Measurements from ENCODE around the gene DGKK. TPM values are rescaled to one million over a fixed set of nuclear protein-coding genes. Genes with fewer than 3 reads are reported as not detected.

Gene DGKK
- not detected in 2 replicates for total RNA-seq

GRCh38 chrX:50470103-50471031 lies at the start of gene DGKK:
DGKK (minus strand) TSS chrX:50470825; CDS start chrX:50470678, 147 bp downstream.
- DNase-seq (ENCODE audit: low read depth in 2 of 2), result no peak

- DNase-seq (ENCODE audit: low read depth in 2 of 2), result no peak
Measured at GRCh38 chrX:50514811-50515210, 44.2 kb upstream of the DGKK start.

GRCh38 chrX:50497114-50497513 lies 26.5 kb upstream of the DGKK start:
- DNase-seq (ENCODE audit: low read depth in 2 of 2), result no peak

- no peak for DNase-seq (ENCODE audit: low read depth in 2 of 2)
Measured at GRCh38 chrX:50495616-50496015, 25.0 kb upstream of the DGKK start.

GRCh38 chrX:50492720-50493119 lies 22.1 kb upstream of the DGKK start:
- no peak for DNase-seq (ENCODE audit: low read depth in 2 of 2)

- no peak for DNase-seq (ENCODE audit: low read depth in 2 of 2)
Measured at GRCh38 chrX:50484662-50485061, 14.0 kb upstream of the DGKK start.

GRCh38 chrX:50483283-50483682 lies 12.7 kb upstream of the DGKK start:
- no peak for DNase-seq (ENCODE audit: low read depth in 2 of 2)

GRCh38 chrX:50475208-50475607 lies 4.6 kb upstream of the DGKK start:
- no peak for DNase-seq (ENCODE audit: low read depth in 2 of 2)

GRCh38 chrX:50471390-50471789 lies 765 bp upstream of the DGKK start:
- DNase-seq (ENCODE audit: low read depth in 2 of 2), result no peak

- DNase-seq (ENCODE audit: low read depth in 2 of 2), result no peak
Measured at GRCh38 chrX:50469206-50469605, 1.4 kb downstream of the DGKK start.

GRCh38 chrX:50459615-50460014 lies 11.0 kb downstream of the DGKK start:
- DNase-seq (ENCODE audit: low read depth in 2 of 2), result no peak

- no peak for DNase-seq (ENCODE audit: low read depth in 2 of 2)
Measured at GRCh38 chrX:50458483-50458882, 12.1 kb downstream of the DGKK start.

- no peak for DNase-seq (ENCODE audit: low read depth in 2 of 2)
Measured at GRCh38 chrX:50456712-50457484, 13.7 kb downstream of the DGKK start.

- no peak for DNase-seq (ENCODE audit: low read depth in 2 of 2)
Measured at GRCh38 chrX:50452782-50453181, 17.8 kb downstream of the DGKK start.

- no peak for DNase-seq (ENCODE audit: low read depth in 2 of 2)
Measured at GRCh38 chrX:50450324-50450723, 20.3 kb downstream of the DGKK start.

- DNase-seq (ENCODE audit: low read depth in 2 of 2), result no peak
Measured at GRCh38 chrX:50448565-50448964, 22.1 kb downstream of the DGKK start.

GRCh38 chrX:50447535-50447934 lies 23.1 kb downstream of the DGKK start:
- DNase-seq (ENCODE audit: low read depth in 2 of 2), result no peak

GRCh38 chrX:50442426-50443116 lies 28.1 kb downstream of the DGKK start:
- DNase-seq (ENCODE audit: low read depth in 2 of 2), result no peak

- no peak for DNase-seq (ENCODE audit: low read depth in 2 of 2)
Measured at GRCh38 chrX:50436797-50437196, 33.8 kb downstream of the DGKK start.

GRCh38 chrX:50432829-50433289 lies 37.8 kb downstream of the DGKK start:
- no peak for DNase-seq (ENCODE audit: low read depth in 2 of 2)

GRCh38 chrX:50431623-50432022 lies 39.0 kb downstream of the DGKK start:
- no peak for DNase-seq (ENCODE audit: low read depth in 2 of 2)

Measured in lung microvascular endothelial cell (primary cell).